GM21825 (cell line): ENCODE data around the gene IGSF9B.

Experiments used
- ATAC-seq: cut with Tn5 transposase; IDR thresholded peaks from one replicate; pipeline ENCODE4 v1.9.1; 2021; ENCODE audit warnings: mild to moderate bottlenecking, moderate library complexity; ENCODE audit not compliant: unreplicated experiment

IGSF9B gene

GRCh38 chr11:133903875-133904817, 52.6 kb downstream of the IGSF9B start:
- no peak for ATAC-seq

GRCh38 chr11:133903056-133903455, 53.7 kb downstream of the IGSF9B start:
- no peak for ATAC-seq

- ATAC-seq, result no peak
Observed at GRCh38 chr11:133902506-133902905, 54.3 kb downstream of the IGSF9B start.

GRCh38 chr11:133901999-133902398, 54.8 kb downstream of the IGSF9B start:
- no peak for ATAC-seq

GRCh38 chr11:133901316-133901715, 55.5 kb downstream of the IGSF9B start:
- no peak for ATAC-seq

GRCh38 chr11:133900176-133901105, 56.3 kb downstream of the IGSF9B start:
- ATAC-seq, result no peak

GRCh38 chr11:133898770-133899115, 58.0 kb downstream of the IGSF9B start:
- ATAC-seq, result no peak

- peak; percentile 34 for ATAC-seq
Observed at GRCh38 chr11:133898031-133898769, 58.6 kb downstream of the IGSF9B start.

GRCh38 chr11:133897331-133897650, 59.5 kb downstream of the IGSF9B start:
- ATAC-seq, result no peak

- ATAC-seq, result no peak
Observed at GRCh38 chr11:133896642-133897330, 60.0 kb downstream of the IGSF9B start.

GRCh38 chr11:133896028-133896427, 60.7 kb downstream of the IGSF9B start:
- peak; percentile 46 for ATAC-seq

- peak; percentile 28 for ATAC-seq
Observed at GRCh38 chr11:133895551-133895950, 61.2 kb downstream of the IGSF9B start.

- ATAC-seq, result peak; percentile 62
Observed at GRCh38 chr11:133895061-133895479, 61.7 kb downstream of the IGSF9B start.

- no peak for ATAC-seq
Observed at GRCh38 chr11:133893381-133893780, 63.4 kb downstream of the IGSF9B start.

GRCh38 chr11:133892584-133893380, 64.0 kb downstream of the IGSF9B start:
- ATAC-seq, result no peak

GRCh38 chr11:133892126-133892525, 64.6 kb downstream of the IGSF9B start:
- no peak for ATAC-seq

GRCh38 chr11:133889893-133890292, 66.9 kb downstream of the IGSF9B start:
- ATAC-seq, result no peak

GRCh38 chr11:133889188-133889587, 67.6 kb downstream of the IGSF9B start:
- no peak for ATAC-seq

- ATAC-seq, result no peak
Observed at GRCh38 chr11:133887692-133888332, 69.0 kb downstream of the IGSF9B start.
